T-helper 22 cell (primary cell): Measurements from ENCODE around the gene HS1BP3.

Source experiments
- DNase-seq: peaks from one replicate; pipeline ENCODE4 v3.0.0-alpha.2; 2020; ENCODE audit warnings: low read depth

The HS1BP3 gene

GRCh38 chr2:20663196-20664070, 12.5 kb upstream of the HS1BP3 start:
- no peak for DNase-seq

GRCh38 chr2:20662308-20662937, 11.5 kb upstream of the HS1BP3 start:
- no peak for DNase-seq

DNA sequence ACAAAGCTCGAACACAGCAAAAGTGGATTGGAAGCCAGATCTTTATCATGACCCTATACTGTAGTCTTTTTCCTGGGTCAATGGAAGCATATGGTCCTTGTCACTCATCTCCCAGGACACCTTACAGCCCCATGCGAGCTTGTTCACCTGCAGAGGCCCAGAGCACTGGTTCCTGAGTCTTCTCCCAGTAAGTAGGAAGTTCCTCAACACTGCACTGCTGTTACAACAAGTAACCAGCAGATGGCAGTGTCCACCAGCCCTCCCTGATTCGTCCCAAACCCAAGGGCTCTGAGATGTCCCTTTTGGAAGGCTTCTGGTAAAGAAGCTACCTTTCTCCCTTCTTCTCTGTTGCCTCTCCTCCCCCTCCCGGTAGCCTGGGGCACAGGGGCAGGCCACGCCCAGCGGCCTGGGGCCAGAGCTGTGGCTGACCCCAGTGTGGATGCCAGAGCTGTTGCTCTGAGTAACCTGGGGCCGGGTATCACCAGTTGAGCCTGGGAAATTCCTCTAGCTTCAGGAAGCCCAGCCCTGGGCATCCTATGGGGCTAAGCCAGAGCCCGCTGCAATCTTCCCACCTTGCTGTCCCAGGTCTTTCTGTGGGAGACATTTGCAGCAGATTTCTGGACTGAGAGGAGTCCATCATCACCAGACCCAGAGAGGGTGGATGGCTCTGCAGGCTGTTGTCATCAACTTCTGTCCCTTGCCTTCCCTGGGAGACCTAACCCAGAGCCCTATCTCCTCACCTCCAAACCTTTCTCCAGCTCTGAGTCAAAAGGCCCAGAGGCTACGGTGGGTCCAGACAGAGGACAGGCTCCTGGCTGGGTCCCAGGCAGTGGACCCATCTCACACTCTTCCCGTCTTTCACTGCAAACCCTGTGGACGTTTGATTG, 10.8 kb upstream of the HS1BP3 start:
- peak; percentile 30 for DNase-seq

- no peak for DNase-seq
Observed at GRCh38 chr2:20660506-20661420, 9.9 kb upstream of the HS1BP3 start.

- DNase-seq = no peak
Observed at GRCh38 chr2:20657522-20658235, 6.8 kb upstream of the HS1BP3 start.

DNA sequence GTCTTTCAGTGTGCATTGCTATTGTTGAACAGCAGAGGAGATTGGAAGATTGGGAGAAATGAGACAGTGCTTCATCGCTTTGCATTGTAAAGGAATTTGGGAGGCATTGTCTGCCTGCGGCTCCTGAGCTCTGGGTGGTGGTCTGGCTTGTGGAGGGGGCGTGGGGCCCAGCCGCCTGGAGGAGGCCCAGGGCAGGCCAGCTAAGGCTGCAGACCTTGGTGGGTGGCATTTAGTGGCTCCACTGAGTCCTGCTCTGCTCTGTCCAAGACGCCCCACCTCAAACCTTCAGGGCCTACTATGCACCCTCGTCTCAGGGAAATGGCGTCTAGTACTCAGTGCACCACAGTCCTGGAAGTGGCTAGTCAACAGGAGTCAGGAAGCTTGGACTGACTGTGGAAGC, 5.7 kb upstream of the HS1BP3 start:
- DNase-seq = no peak

DNA sequence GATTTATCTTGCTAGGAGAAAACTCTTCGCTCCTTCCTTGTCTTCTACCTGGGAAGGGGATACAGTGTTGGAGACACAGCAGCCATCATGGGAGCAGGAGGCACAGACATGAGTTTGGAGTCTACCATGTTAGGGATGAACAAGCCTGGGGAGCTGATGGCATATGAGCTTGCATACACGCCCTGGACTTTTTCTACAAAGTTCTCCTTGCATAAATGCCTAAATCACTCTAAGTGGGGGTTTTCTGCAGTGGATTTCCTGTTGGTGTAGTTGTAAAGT, 3.6 kb upstream of the HS1BP3 start:
- DNase-seq = no peak

- no peak for DNase-seq
Observed at GRCh38 chr2:20653695-20654534, 3.0 kb upstream of the HS1BP3 start.

DNA sequence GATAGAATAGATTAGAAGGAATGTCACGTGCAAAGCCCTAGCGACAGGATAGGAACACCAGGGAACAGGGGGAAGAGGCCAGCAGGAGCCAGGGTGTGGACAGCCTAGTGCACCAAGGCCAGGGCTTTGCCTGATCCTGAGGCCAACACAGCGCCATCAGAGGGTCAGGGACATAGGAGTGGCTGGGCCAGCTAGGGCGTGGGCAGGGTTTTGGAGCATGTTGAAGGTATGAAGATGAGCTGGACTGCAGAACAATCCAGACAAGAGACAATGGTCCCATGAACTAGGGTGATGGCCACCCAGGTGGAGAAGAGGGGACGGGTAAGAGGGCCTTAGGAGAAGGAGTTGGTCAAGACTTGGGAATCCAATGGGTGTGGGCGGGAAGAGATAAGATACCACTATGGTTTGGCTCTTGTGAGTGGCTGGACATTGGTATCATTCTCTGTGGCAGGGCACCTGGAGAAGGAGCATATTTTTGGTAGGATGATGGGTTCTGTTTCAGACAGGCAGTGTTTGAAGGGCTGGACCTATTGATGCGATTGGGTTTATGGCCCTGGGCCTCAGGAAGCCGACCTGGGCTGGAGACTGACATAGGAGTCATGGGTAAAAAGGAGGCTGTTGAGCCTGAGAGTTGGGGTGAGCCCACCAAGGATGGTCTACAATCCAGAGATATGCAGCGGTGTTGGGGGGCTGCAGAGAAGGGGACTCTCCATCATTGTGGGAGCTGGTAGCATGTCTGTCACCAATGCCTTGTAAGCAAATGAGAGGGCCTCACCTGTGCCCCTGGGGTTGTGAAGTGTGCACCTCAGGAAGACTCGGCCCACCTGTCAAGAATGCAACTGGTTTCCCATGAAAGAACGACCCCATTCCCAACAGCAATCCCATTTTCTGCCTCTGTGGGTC, 2.0 kb upstream of the HS1BP3 start:
- DNase-seq = no peak

DNA sequence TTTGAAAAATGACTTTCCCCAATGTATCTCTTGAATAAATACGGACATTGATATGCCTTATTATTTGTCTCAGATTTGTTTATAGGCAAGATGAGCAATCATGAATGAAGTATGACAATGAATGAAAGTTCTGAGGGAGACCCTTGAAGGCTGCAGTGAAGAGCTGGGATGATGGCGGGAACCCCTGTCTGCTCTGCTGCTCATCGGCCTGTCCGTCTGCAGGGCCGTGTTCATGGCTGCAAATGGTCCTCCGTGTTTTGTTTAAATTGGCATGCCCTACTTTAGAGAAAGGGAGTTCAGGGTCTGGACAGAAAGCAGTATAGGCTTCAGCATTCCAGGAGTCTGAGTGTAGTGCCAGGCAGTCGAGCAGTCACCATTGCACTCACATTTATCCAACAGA, 1.2 kb upstream of the HS1BP3 start:
- DNase-seq = no peak

DNA sequence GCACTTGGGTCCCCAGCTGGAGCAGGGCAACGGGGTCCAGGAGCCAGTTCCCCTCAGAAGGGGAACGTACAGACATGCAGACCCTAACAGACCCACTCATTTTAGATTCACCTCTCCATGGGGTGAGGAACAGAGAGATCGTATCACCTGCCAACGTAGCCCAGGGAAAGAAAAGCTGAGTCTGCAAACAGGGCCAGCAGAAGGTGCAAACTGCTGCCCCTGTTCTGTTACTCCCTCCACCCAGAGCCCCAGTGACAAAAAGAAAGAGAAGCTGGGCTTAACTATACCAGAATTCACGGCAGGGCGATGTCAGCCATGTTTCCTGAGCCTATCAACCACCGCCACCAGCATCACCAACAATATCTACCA, 817 bp upstream of the HS1BP3 start:
- no peak for DNase-seq

GRCh38 chr2:20650393-20650876, 463 bp downstream of the HS1BP3 start:
- DNase-seq = peak; percentile 24

DNA sequence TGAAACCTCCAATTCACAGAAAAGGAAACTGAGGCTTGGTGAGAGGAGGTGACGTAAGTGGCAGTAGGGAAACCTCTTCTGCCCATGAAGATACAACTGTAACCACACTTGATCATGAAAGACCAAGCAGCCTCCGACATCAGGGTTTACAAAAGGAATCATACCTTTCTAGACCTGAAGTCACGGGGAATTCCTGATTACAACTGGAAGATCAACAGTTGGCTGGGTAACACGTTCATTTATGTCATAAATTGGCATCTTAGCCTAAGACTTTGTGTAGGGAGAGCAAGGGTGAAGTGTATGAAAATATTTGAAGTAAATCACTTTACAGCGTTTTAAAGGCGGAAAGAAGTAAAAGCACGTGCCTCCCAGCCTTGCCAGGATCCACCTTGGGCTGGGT, 922 bp downstream of the HS1BP3 start:
- no peak for DNase-seq

- no peak for DNase-seq
Observed at GRCh38 chr2:20649576-20649975, 1.3 kb downstream of the HS1BP3 start.

DNA sequence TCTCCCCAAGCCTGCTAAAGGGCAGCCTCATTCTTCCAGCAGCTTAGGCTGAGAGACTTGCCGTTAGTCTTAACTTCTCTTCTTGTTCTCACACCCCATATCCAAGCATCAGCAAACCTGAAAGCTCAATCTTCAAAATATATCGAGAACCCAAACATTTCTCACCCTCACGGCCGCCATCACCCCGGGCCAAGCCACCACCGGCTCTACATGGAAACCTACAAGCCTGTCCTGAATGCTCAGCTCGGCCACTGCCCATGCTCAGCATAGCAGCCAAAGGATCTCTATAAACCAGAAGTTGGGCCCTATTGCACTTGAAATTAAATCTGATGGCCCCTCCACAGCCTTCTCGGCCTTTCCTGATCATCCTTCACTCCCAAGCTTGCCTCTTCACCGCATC, 2.1 kb downstream of the HS1BP3 start:
- DNase-seq = no peak

- DNase-seq = no peak
Observed at GRCh38 chr2:20648206-20648605, 2.7 kb downstream of the HS1BP3 start.

GRCh38 chr2:20647738-20648137, 3.2 kb downstream of the HS1BP3 start:
- DNase-seq = no peak

DNA sequence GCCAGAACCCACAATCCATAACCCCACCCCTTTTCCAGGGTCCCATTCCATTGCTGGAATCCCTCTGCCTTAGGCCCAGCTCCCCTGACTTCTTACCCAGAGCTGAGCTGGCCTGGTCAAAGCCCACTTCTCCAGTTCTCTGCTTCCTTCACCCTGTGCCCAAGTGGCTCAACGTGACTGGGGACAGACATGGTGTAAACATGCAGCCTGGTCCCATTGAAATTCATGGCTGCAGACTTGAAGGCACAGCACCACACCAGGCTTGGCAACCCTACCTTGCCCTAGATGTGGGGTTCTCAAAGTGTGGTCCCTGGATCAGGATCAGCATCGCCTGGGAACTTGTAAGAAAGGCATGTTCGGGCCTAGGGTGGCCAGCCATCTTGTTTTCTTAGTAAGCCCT, 3.7 kb downstream of the HS1BP3 start:
- no peak for DNase-seq

- DNase-seq = no peak
Observed at GRCh38 chr2:20646446-20646845, 4.5 kb downstream of the HS1BP3 start.
